ENCODE results near the gene MRPL52. TPM values are rescaled to one million over a fixed set of nuclear protein-coding genes. Genes with fewer than 3 reads are reported as not detected.

Gene MRPL52
- total and polyA plus RNA-seq, 12 donors: 90.1 to 300 (median 113) TPM

- intact Hi-C loops (cut with DNase I): no loop called here
Measured at GRCh38 chr14:22866874-22867273, 37.2 kb downstream of the MRPL52 start.

GRCh38 chr14:22870811-22871223 is 41.1 kb downstream of the MRPL52 start:
- peak overlapping the region; percentile 95 to 99 (median 98) for H3K27ac ChIP-seq
- intact Hi-C loops (cut with DNase I): loop anchor here in 2 of 10 donors (5.0 kb wide), 1 partner anchor 46 kb away; the partner anchor contains the start of gene RBM23 (in 2 of the 2)
- TF ChIP-seq CTCF (IDR thresholded peaks at IDR 0.05): no peak
- peaks cover 2 to 33% (median 21%) of the 10 kb centered on the region in 9 donors for H3K4me1 ChIP-seq
- 3 to 6% methylated on average over 1 of the region's 1 CpG for WGBS, 2 donors
- no peaks in the 10 kb centered on the region for H3K27me3 ChIP-seq
- H3K4me3 ChIP-seq: peak overlapping the region; percentile 23 to 97 (median 86)
- no peak for DNase-seq
- H3K36me3 ChIP-seq: peaks cover 0 to 29% (median 21%) of the 10 kb centered on the region in 9 donors
- H3K9me3 ChIP-seq: no peaks in the 10 kb centered on the region
- ATAC-seq: peak in 7 of 8 donors; percentile 1 to 26 (median 19)

More at GRCh38 chr14:22866874-22867273, 37.2 kb downstream of the MRPL52 start:
- H3K27ac ChIP-seq: no peak overlapping the region
- no peaks in the 10 kb centered on the region for H3K27me3 ChIP-seq
- ATAC-seq (no peak), DNase-seq (no peak)
- 96 to 97% methylated on average over 5 of the region's 5 CpGs for WGBS, 2 donors
- no peaks in the 10 kb centered on the region for H3K9me3 ChIP-seq
- H3K4me3 ChIP-seq: no peak overlapping the region
- H3K4me1 ChIP-seq: peaks cover 0 to 21% (median 11%) of the 10 kb centered on the region in 9 donors
- no peak for TF ChIP-seq CTCF (IDR thresholded peaks at IDR 0.05)
- H3K36me3 ChIP-seq: no peaks in the 10 kb centered on the region

GRCh38 chr14:22871224-22872032 is 41.7 kb downstream of the MRPL52 start, which contains the start of gene LRP10:
LRP10 (plus strand) TSS chr14:22871740; CDS start chr14:22872304, 564 bp downstream.
- DNase-seq: peak; percentile 92 to 95
- peaks cover 0 to 35% (median 27%) of the 10 kb centered on the region in 9 donors for H3K36me3 ChIP-seq
- H3K27me3 ChIP-seq: no peaks in the 10 kb centered on the region
- H3K27ac ChIP-seq: peak within 1 kb of the TSS; percentile 95 to 99 (median 98)
- peak in 1 of 9 donors; percentile 7 for TF ChIP-seq CTCF (IDR thresholded peaks at IDR 0.05)
- peaks cover 2 to 30% (median 24%) of the 10 kb centered on the region in 9 donors for H3K4me1 ChIP-seq
- peak within 1 kb of the TSS; percentile 74 to 97 (median 90) for H3K4me3 ChIP-seq
- WGBS, 2 donors: 0% methylated on average over 49 to 50 of the region's 50 CpGs
- intact Hi-C loops (cut with DNase I): loop anchor here in 2 of 10 donors (2.0 to 5.0 kb wide), 2 partner anchors 29 to 46 kb away; partner anchors contain the start of gene RBM23 (in 2 of the 2)
- peak; percentile 95 to 97 (median 96) for ATAC-seq
- no peaks in the 10 kb centered on the region for H3K9me3 ChIP-seq

- peak overlapping the region; percentile 74 to 97 (median 90) for H3K4me3 ChIP-seq
- H3K27me3 ChIP-seq: no peaks in the 10 kb centered on the region
- H3K36me3 ChIP-seq: peaks cover 0 to 43% (median 35%) of the 10 kb centered on the region in 9 donors
- H3K4me1 ChIP-seq: peaks cover 2 to 30% (median 25%) of the 10 kb centered on the region in 9 donors
- 0% methylated on average over 45 of the region's 45 CpGs for WGBS, 2 donors
- ATAC-seq (peak; percentile 43 to 71 (median 58)), DNase-seq (peak; percentile 74 to 81)
- intact Hi-C loops (cut with DNase I): loop anchor here in 2 of 10 donors (2.0 to 5.0 kb wide), 2 partner anchors 29 to 45 kb away; partner anchors contain the start of gene RBM23 (in 2 of the 2)
- H3K9me3 ChIP-seq: no peaks in the 10 kb centered on the region
- H3K27ac ChIP-seq: peak overlapping the region; percentile 95 to 99 (median 98)
- peak; percentile 83 to 97 (median 90) for TF ChIP-seq CTCF (IDR thresholded peaks at IDR 0.05)
Measured at GRCh38 chr14:22872033-22872832, 42.5 kb downstream of the MRPL52 start.
